Fibroblast of lung (primary cell): ENCODE results near the gene RIIAD1. TPM values are rescaled to one million over a fixed set of nuclear protein-coding genes. Genes with fewer than 3 reads are reported as not detected.

Experiments used
- DNase-seq, 2 donors: peaks; one replicate each; pipeline versions ENCODE4 v3.0.0 to v3.0.0-alpha.2; 2010; ENCODE audit warnings: low read depth in 2 of 2
- H2AFZ ChIP-seq: 2 replicates; pipeline ENCODE4 v1.5.1; 2012; ENCODE audit warnings: low read length, control low read depth, inconsistent platforms
- H3K27ac ChIP-seq: 2 replicates; pipeline ENCODE4 v1.5.1; 2011; ENCODE audit warnings: low read length, control low read depth; ENCODE audit not compliant: insufficient read depth
- H3K27me3 ChIP-seq: 2 replicates; pipeline ENCODE4 v1.5.1; 2011; ENCODE audit warnings: mild to moderate bottlenecking, low read length; ENCODE audit not compliant: control insufficient read depth, insufficient read depth
- H3K36me3 ChIP-seq: 2 replicates; pipeline ENCODE4 v1.5.1; 2011; ENCODE audit warnings: low read length; ENCODE audit not compliant: control insufficient read depth, insufficient read depth
- H3K4me1 ChIP-seq: 2 replicates; pipeline ENCODE4 v1.5.1; 2011; ENCODE audit warnings: low read length; ENCODE audit not compliant: control insufficient read depth, insufficient read depth; ENCODE audit errors: extremely low read depth
- H3K4me2 ChIP-seq: 2 replicates; pipeline ENCODE4 v1.5.1; 2011; ENCODE audit warnings: low read length, control low read depth; ENCODE audit not compliant: insufficient read depth; ENCODE audit errors: extremely low read depth
- H3K4me3 ChIP-seq, 4 experiments: fragments of 200-600 bp in 1 of 4; sonication (generic) in 1 of 4; replicated peaks in 1 of 4; 2 replicates each; pipeline ENCODE4 v1.5.1; 2011 to 2016; ENCODE audit warnings: low read length in 4 of 4, low read depth in 3 of 4, mild to moderate bottlenecking in 3 of 4, control low read depth in 2 of 4, inconsistent platforms in 1 of 4, mixed read lengths in 1 of 4; ENCODE audit not compliant: insufficient read depth in 1 of 4; ENCODE audit errors: control extremely low read depth in 1 of 4
- H3K79me2 ChIP-seq: 2 replicates; pipeline ENCODE4 v1.5.1; 2012; ENCODE audit warnings: mild to moderate bottlenecking, low read length, inconsistent platforms; ENCODE audit not compliant: control insufficient read depth, insufficient read depth
- H3K9ac ChIP-seq: 2 replicates; pipeline ENCODE4 v1.5.1; 2011; ENCODE audit warnings: mild to moderate bottlenecking, low read length, control low read depth; ENCODE audit not compliant: insufficient read depth
- H3K9me3 ChIP-seq: 2 replicates; pipeline ENCODE4 v1.5.1; 2012; ENCODE audit warnings: low read depth, low read length; ENCODE audit not compliant: control insufficient read depth, insufficient read depth
- H4K20me1 ChIP-seq: 2 replicates; pipeline ENCODE4 v1.5.1; 2011; ENCODE audit warnings: low read length; ENCODE audit not compliant: control insufficient read depth, insufficient read depth; ENCODE audit errors: extremely low read depth
- EZH2 ChIP-seq: IDR thresholded peaks from 2 replicates; pipeline ENCODE4 v1.5.1; 2012; ENCODE audit warnings: low read length, control low read depth, mild to moderate bottlenecking; ENCODE audit errors: missing control alignments
- polyA plus RNA-seq, 2 donors: library from polyadenylated mRNA; depleted of rRNA in 1 of 2; stranded (reverse) in 1 of 2; unstranded in 1 of 2; fragments of >200 nt; gene quantifications; 2 replicates each; pipeline ENCODE4 v1.2.1, GENCODE V29; 2011 to 2012; ENCODE audit warnings: missing spikeins in 1 of 2
- total RNA-seq: library from RNA; depleted of rRNA; stranded (reverse); fragments of >200 nt; gene quantifications from 2 replicates; pipeline ENCODE4 v1.2.1, GENCODE V29; 2014
- TF ChIP-seq, protein P1 (sequence below), 2 donors: IDR thresholded peaks in 1 of 2; conservative IDR thresholded peaks in 1 of 2; 1 replicate in 1 of 2; 2 replicates in 1 of 2; pipeline ENCODE4 v1.5.1; 2011 to 2012; ENCODE audit warnings: low read length in 2 of 2, control low read depth in 1 of 2, inconsistent platforms in 1 of 2, low read depth in 1 of 2, mild to moderate bottlenecking in 1 of 2

The RIIAD1 gene
- total and polyA plus RNA-seq, 2 donors (not counting 1 experiment from before 2014, with no cell fraction given), result not detected

DNA sequence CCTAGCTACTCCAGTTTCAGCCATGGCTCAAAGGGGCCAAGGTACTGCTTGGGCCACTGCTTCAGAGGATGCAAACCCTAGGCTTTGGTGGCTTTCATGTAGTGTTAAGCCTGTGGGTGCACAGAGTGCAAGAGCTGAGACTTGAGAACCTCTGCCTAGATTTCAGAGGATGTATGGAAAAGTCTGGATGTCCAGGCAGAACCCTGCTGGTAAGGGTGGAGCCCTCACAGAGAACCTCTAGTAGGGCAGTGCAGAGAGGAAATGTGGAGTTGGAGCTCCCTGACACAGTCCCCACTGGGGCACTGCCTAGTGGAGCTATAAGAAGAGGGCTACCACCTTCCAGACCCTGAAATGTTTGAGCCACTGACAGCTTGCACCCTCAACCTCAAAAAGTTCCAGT lies 16.2 kb downstream of the RIIAD1 start:
- Histone ChIP-seq H3K9ac (no peak overlapping the region), H3K4me3 (no peak overlapping the region), H3K27me3 (peaks cover 5% of the 10 kb centered on the region), H3K27ac (no peak overlapping the region), H4K20me1 (no peaks in the 10 kb centered on the region), H3K4me1 (no peaks in the 10 kb centered on the region), H3K9me3 (no peaks in the 10 kb centered on the region), H3K4me2 (no peak overlapping the region), H2AFZ (no peak overlapping the region), H3K36me3 (no peaks in the 10 kb centered on the region), H3K79me2 (no peaks in the 10 kb centered on the region)
- TF ChIP-seq, protein P1, sequence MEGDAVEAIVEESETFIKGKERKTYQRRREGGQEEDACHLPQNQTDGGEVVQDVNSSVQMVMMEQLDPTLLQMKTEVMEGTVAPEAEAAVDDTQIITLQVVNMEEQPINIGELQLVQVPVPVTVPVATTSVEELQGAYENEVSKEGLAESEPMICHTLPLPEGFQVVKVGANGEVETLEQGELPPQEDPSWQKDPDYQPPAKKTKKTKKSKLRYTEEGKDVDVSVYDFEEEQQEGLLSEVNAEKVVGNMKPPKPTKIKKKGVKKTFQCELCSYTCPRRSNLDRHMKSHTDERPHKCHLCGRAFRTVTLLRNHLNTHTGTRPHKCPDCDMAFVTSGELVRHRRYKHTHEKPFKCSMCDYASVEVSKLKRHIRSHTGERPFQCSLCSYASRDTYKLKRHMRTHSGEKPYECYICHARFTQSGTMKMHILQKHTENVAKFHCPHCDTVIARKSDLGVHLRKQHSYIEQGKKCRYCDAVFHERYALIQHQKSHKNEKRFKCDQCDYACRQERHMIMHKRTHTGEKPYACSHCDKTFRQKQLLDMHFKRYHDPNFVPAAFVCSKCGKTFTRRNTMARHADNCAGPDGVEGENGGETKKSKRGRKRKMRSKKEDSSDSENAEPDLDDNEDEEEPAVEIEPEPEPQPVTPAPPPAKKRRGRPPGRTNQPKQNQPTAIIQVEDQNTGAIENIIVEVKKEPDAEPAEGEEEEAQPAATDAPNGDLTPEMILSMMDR (conservative IDR thresholded peaks at IDR 0.05 in 1 of 2, IDR thresholded peaks at IDR 0.05 in 1 of 2; ENCODE audit: low read depth in 1 of 2, low read length in 2 of 2), result no peak
- TF ChIP-seq EZH2, result no peak
- DNase-seq, result no peak

DNA sequence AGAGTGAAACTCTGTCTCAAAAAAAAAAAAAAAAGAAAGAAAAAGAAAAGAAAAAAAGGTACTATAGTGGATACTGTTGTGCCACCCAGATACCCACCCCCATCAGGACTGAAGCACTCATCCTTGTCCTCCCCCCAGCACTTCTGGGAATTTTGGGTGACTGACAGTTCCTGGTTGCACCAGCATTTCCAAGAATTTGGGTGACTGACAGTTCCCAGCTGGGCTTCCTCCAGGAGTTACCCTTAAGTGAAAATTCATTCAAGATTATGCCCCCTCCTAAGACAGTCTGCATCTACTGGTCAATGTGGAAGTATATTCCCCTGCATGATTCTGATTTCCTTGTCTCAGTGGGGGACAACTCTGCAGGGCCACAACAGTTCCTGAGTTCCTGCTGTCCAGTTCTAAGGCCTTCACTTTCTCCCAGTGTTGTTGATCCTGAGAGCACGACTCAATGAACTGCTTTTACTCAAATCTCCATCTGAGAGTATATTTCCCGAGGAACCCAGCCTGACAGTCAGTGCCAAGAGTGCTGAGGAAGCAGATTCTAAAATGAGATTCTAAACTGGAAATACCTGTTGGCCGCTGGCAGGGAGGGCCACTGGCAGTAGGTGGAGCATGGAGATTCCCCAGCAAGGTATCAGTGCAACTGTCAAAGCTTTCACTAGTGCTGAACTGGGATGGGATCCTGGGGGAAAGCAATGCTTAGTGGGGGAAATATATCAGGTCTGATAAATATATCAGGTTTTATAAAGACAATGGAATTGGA lies 18.5 kb downstream of the RIIAD1 start:
- no peaks in the 10 kb centered on the region for H3K4me1 ChIP-seq
- peaks cover 5% of the 10 kb centered on the region for H3K27me3 ChIP-seq
- no peak overlapping the region for H2AFZ ChIP-seq
- no peaks in the 10 kb centered on the region for H4K20me1 ChIP-seq
- no peak overlapping the region for H3K4me2 ChIP-seq
- TF ChIP-seq, protein P1 (conservative IDR thresholded peaks at IDR 0.05 in 1 of 2, IDR thresholded peaks at IDR 0.05 in 1 of 2; ENCODE audit: low read depth in 1 of 2, low read length in 2 of 2), result no peak
- no peak for TF ChIP-seq EZH2
- H3K4me3 ChIP-seq, result no peak overlapping the region
- no peak overlapping the region for H3K9ac ChIP-seq
- no peaks in the 10 kb centered on the region for H3K36me3 ChIP-seq
- DNase-seq, result no peak
- H3K9me3 ChIP-seq, result no peaks in the 10 kb centered on the region
- H3K27ac ChIP-seq, result no peak overlapping the region
- no peaks in the 10 kb centered on the region for H3K79me2 ChIP-seq

DNA sequence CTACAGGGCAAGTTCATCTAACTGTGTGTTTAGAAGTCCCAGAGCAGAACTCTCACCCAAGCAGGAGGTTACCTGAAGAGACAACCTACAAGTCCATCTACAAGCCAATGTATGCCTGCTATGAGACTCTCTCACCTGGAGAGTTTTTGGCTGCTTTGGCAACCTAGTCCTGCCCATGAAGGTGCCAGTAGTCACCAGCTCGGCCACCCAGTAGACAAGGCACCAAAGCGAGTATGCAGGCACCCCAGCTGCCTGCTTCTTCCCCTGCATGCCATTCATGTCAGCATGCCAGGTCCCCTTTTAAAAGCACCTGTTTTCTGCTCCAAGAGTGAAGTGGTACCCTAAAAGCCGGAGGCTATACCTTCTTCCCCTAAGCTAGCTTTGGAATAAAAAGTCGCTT lies 20.2 kb downstream of the RIIAD1 start:
- TF ChIP-seq, protein P1 (conservative IDR thresholded peaks at IDR 0.05 in 1 of 2, IDR thresholded peaks at IDR 0.05 in 1 of 2; ENCODE audit: low read depth in 1 of 2, low read length in 2 of 2), result no peak
- TF ChIP-seq EZH2, result no peak
- no peaks in the 10 kb centered on the region for H3K36me3 ChIP-seq

More for the DNA sequence above, 20.2 kb downstream of the RIIAD1 start:
- Histone ChIP-seq H3K4me3 (no peak overlapping the region), H3K27ac (no peak overlapping the region), H3K9me3 (no peaks in the 10 kb centered on the region), H3K4me1 (no peaks in the 10 kb centered on the region), H3K27me3 (peaks cover 5% of the 10 kb centered on the region), H3K79me2 (no peaks in the 10 kb centered on the region), H4K20me1 (no peaks in the 10 kb centered on the region), H3K9ac (no peak overlapping the region), H3K4me2 (no peak overlapping the region), H2AFZ (no peak overlapping the region)
- DNase-seq, result no peak
